Uterus (tissue), 4 donors: ENCODE data around the gene DND1. TPM values are rescaled to one million over a fixed set of nuclear protein-coding genes. Genes with fewer than 3 reads are reported as not detected.

Source experiments
- DNase-seq, 2 donors: peaks; one replicate each; pipeline ENCODE4 v3.0.0-alpha.2; 2019 to 2020
- H3K27ac ChIP-seq, 2 donors: fragments of 200-600 bp; sonication (generic); 1 replicate in 1 of 2; 2 replicates in 1 of 2; pipeline ENCODE4 v1.5.1; 2016 to 2018
- H3K27me3 ChIP-seq, 2 donors: fragments of 200-600 bp; sonication (generic); one replicate each; pipeline ENCODE4 v1.5.1; 2018 to 2019; ENCODE audit warnings: control low read depth in 1 of 2
- H3K36me3 ChIP-seq, 2 donors: fragments of 200-600 bp; sonication (generic); one replicate each; pipeline ENCODE4 v1.5.1; 2019; ENCODE audit warnings: control low read depth in 1 of 2
- H3K4me1 ChIP-seq, 2 donors: fragments of 200-600 bp; sonication (generic); one replicate each; pipeline ENCODE4 v1.5.1; 2018 to 2019; ENCODE audit warnings: control low read depth in 1 of 2
- H3K4me3 ChIP-seq, 2 donors: fragments of 200-600 bp; sonication (generic); 1 replicate in 1 of 2; 2 replicates in 1 of 2; pipeline ENCODE4 v1.5.1; 2018 to 2019; ENCODE audit warnings: mild to moderate bottlenecking in 1 of 2
- H3K9me3 ChIP-seq, 2 donors: fragments of 200-600 bp; sonication (generic); one replicate each; pipeline ENCODE4 v1.5.1; 2019; ENCODE audit warnings: control low read depth in 1 of 2
- CTCF ChIP-seq, 4 experiments: fragments of 200-600 bp in 2 of 4; fragments of 450-650 bp in 2 of 4; sonication (generic) in 2 of 4; IDR thresholded peaks; one replicate each; pipeline ENCODE4 v1.5.1; 2016 to 2019; ENCODE audit warnings: antibody characterized with exemption in 4 of 4, mild to moderate bottlenecking in 2 of 4, moderate library complexity in 1 of 4
- POLR2A ChIP-seq, 2 donors: fragments of 450-650 bp; IDR thresholded peaks; one replicate each; pipeline ENCODE4 v1.6.1; 2016; ENCODE audit warnings: antibody characterized with exemption in 2 of 2, mild to moderate bottlenecking in 1 of 2, moderate library complexity in 1 of 2
- intact Hi-C: fragments of 100-400 bp; cut with DNase I; formaldehyde crosslinking; loops from one replicate; pipeline ENCODE4 v1.15.1; 2023; ENCODE audit warnings: low total_unique reads
- total RNA-seq, 4 donors: library from RNA; depleted of rRNA in 3 of 4; stranded (reverse); fragments of >200 nt in 3 of 4; gene quantifications; one replicate each; pipeline versions ENCODE4 v1.1.0 to v1.2.4, GENCODE V29; 2014 to 2023
- donor health status: DM: yes; HTN: yes; CAD: no.

Gene DND1
- total RNA-seq, 4 donors from 2014 or later = 0.28 to 2.6 (median 0.92) TPM

- no peaks in the 10 kb centered on the region for H3K36me3 ChIP-seq
- DNase-seq = no peak
- intact Hi-C loops = no loop called here
Measured at GRCh38 chr5:140696891-140697492, 23.6 kb upstream of the DND1 start.

GRCh38 chr5:140694276-140694675 is 20.9 kb upstream of the DND1 start:
- no peak for TF ChIP-seq POLR2A (IDR thresholded peaks at IDR 0.05)
- TF ChIP-seq CTCF (IDR thresholded peaks at IDR 0.05) = no peak

More at GRCh38 chr5:140696891-140697492, 23.6 kb upstream of the DND1 start:
- no peak overlapping the region for H3K27ac ChIP-seq
- peaks cover 0 to 11% of the 10 kb centered on the region in 2 donors for H3K4me1 ChIP-seq
- H3K27me3 ChIP-seq = no peaks in the 10 kb centered on the region
- no peaks in the 10 kb centered on the region for H3K9me3 ChIP-seq
- TF ChIP-seq CTCF (IDR thresholded peaks at IDR 0.05) (no peak), POLR2A (IDR thresholded peaks at IDR 0.05) (no peak)
- H3K4me3 ChIP-seq = no peak overlapping the region

DNA sequence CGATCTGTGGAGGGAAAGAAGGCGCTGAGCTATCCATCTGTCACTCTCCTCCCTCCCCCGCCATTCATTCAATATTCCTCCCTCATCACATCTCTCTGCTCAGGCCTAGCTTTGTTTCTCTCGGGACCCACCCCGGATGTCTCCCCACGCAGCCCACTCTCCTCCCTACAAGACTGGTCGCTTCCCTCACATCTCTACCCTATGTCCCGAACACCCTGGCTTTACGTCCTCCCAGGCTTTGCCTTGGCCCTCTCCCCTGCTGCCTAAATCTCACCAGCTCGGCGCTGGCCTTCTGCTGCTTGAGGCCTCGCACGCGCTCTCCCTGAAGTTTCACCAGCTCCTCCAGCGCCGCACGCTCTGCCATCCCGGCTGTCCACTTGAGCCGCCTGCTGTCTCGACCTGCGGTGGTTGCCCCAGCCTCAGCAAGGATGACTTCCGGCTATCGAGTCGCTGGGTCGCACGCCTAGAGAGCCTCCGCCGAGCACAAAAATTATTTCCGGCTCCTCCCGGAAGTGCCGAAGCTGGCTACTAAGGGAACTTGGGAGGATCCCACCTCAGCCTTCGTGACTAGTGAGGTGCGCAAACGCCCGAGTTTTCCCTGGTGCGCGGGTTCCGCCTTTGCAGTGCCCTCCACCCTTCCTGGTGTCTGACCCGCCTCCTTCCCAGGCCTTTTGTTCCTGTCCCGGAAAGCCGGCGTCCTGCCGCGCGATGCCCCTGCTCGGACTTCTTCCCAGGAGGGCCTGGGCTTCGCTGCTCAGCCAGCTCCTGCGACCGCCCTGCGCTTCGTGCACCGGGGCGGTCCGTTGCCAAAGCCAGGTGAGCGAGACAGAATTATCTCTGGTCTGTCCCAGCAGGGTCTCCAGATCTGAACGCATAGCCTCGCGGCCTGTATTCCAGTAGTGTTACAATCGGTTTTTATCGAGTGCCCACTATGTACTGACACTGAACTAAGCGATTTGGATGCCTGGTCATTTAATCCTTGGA is 17.9 kb upstream of the DND1 start, which contains the start of the genes HARS1 and HARS2:
Gene HARS1 (minus strand): TSS at position 430 of the 984 bp plus-strand sequence. CDS start 66 bp downstream, at position 364.
Gene HARS2 (plus strand): TSS at position 515 of the 984 bp plus-strand sequence. CDS start 194 bp downstream, at position 709.
- TF ChIP-seq POLR2A (IDR thresholded peaks at IDR 0.05) (peak; percentile 29 to 52), CTCF (IDR thresholded peaks at IDR 0.05) (no peak)
- H3K27me3 ChIP-seq = no peaks in the 10 kb centered on the region
- intact Hi-C loops = no loop called here
- H3K9me3 ChIP-seq = no peaks in the 10 kb centered on the region
- DNase-seq = peak; percentile 84 to 88
- H3K36me3 ChIP-seq = no peaks in the 10 kb centered on the region
- H3K27ac ChIP-seq = peak within 1 kb of the TSS; percentile 73 to 84
- peaks cover 4 to 13% of the 10 kb centered on the region in 2 donors for H3K4me1 ChIP-seq
- H3K4me3 ChIP-seq = peak within 1 kb of the TSS; percentile 88 to 98

More at GRCh38 chr5:140694276-140694675, 20.9 kb upstream of the DND1 start:
- Histone ChIP-seq H3K9me3 (no peaks in the 10 kb centered on the region), H3K27ac (no peak overlapping the region), H3K4me3 (no peak overlapping the region), H3K4me1 (peaks cover 4 to 13% of the 10 kb centered on the region in 2 donors), H3K36me3 (no peaks in the 10 kb centered on the region), H3K27me3 (no peaks in the 10 kb centered on the region)
- intact Hi-C loops = no loop called here
- no peak for DNase-seq

- H3K9me3 ChIP-seq = no peaks in the 10 kb centered on the region
- peak overlapping the region; percentile 73 to 84 for H3K27ac ChIP-seq
- intact Hi-C loops = no loop called here
Measured at GRCh38 chr5:140690376-140690932, 17.1 kb upstream of the DND1 start.

More at GRCh38 chr5:140690376-140690932, 17.1 kb upstream of the DND1 start:
- peak overlapping the region; percentile 88 to 98 for H3K4me3 ChIP-seq
- peaks cover 4 to 13% of the 10 kb centered on the region in 2 donors for H3K4me1 ChIP-seq
- no peak for DNase-seq
- H3K27me3 ChIP-seq = no peaks in the 10 kb centered on the region
- TF ChIP-seq CTCF (IDR thresholded peaks at IDR 0.05) (no peak), POLR2A (IDR thresholded peaks at IDR 0.05) (no peak)
- no peaks in the 10 kb centered on the region for H3K36me3 ChIP-seq
